ENCODE data around the gene CPLANE1. TPM values are rescaled to one million over a fixed set of nuclear protein-coding genes. Genes with fewer than 3 reads are reported as not detected.
"Not testable (repeated sequence)": the region's sequence is repeated elsewhere in the genome, so short reads cannot be mapped to it uniquely, and the experiment has no call there.

Gene CPLANE1
- total RNA-seq, 4 donors from 2014 or later, result 18.2 to 41.2 (median 26.4) TPM

GRCh38 chr5:37090781-37091180, 158.4 kb downstream of the CPLANE1 start:
- no peaks in the 10 kb centered on the region for H3K27me3 ChIP-seq
- no peak overlapping the region for H3K27ac ChIP-seq
- H3K4me1 ChIP-seq, result no peaks in the 10 kb centered on the region
- ATAC-seq, result no peak
- TF ChIP-seq EP300 (IDR thresholded peaks at IDR 0.05) (no peak), POLR2AphosphoS5 (IDR thresholded peaks at IDR 0.05) (no peak), POLR2A (IDR thresholded peaks at IDR 0.05) (no peak), CTCF (IDR thresholded peaks at IDR 0.05) (no peak)
- 67 to 79% methylated on average over 2 of the region's 2 CpGs for WGBS, 2 donors (ENCODE audit: low coverage in 1 of 2)
- no peak overlapping the region for H3K4me3 ChIP-seq
- peaks cover 0 to 5% (median 0%) of the 10 kb centered on the region in 3 donors for H3K9me3 ChIP-seq
- H3K36me3 ChIP-seq, result peaks cover 0 to 35% of the 10 kb centered on the region in 2 donors

GRCh38 chr5:37090123-37090726, 159.0 kb downstream of the CPLANE1 start:
- Histone ChIP-seq H3K9me3 (no peaks in the 10 kb centered on the region), H3K27me3 (no peaks in the 10 kb centered on the region), H3K4me1 (no peaks in the 10 kb centered on the region), H3K36me3 (peaks cover 0 to 39% of the 10 kb centered on the region in 2 donors), H3K27ac (no peak overlapping the region), H3K4me3 (no peak overlapping the region)
- 60 to 73% methylated on average over 7 of the region's 7 CpGs for WGBS, 2 donors (ENCODE audit: low coverage in 1 of 2)
- no peak for ATAC-seq
- TF ChIP-seq POLR2A (IDR thresholded peaks at IDR 0.05) (no peak), POLR2AphosphoS5 (IDR thresholded peaks at IDR 0.05) (no peak), CTCF (IDR thresholded peaks at IDR 0.05) (no peak), EP300 (IDR thresholded peaks at IDR 0.05) (no peak)

GRCh38 chr5:37088009-37088408, 161.2 kb downstream of the CPLANE1 start:
- Histone ChIP-seq H3K4me3 (no peak overlapping the region), H3K36me3 (peaks cover 0 to 44% of the 10 kb centered on the region in 2 donors), H3K9me3 (no peaks in the 10 kb centered on the region), H3K27me3 (no peaks in the 10 kb centered on the region), H3K4me1 (no peaks in the 10 kb centered on the region), H3K27ac (no peak overlapping the region)
- no peak for ATAC-seq
- TF ChIP-seq CTCF (IDR thresholded peaks at IDR 0.05), result no peak
- no peak for TF ChIP-seq EP300 (IDR thresholded peaks at IDR 0.05)
- TF ChIP-seq POLR2A (IDR thresholded peaks at IDR 0.05), result no peak
- TF ChIP-seq POLR2AphosphoS5 (IDR thresholded peaks at IDR 0.05), result no peak
- 73 to 87% methylated on average over 5 to 6 of the region's 6 CpGs for WGBS, 2 donors (ENCODE audit: low coverage in 1 of 2)

- no peak for ATAC-seq
- TF ChIP-seq EP300 (IDR thresholded peaks at IDR 0.05) (no peak), POLR2A (IDR thresholded peaks at IDR 0.05) (no peak), POLR2AphosphoS5 (IDR thresholded peaks at IDR 0.05) (no peak), CTCF (IDR thresholded peaks at IDR 0.05) (no peak)
- Histone ChIP-seq H3K36me3 (peaks cover 0 to 47% of the 10 kb centered on the region in 2 donors), H3K4me1 (no peaks in the 10 kb centered on the region), H3K27ac (no peak overlapping the region), H3K4me3 (no peak overlapping the region), H3K9me3 (no peaks in the 10 kb centered on the region), H3K27me3 (no peaks in the 10 kb centered on the region)
- 58 to 79% methylated on average over 7 of the region's 12 CpGs for WGBS, 2 donors (ENCODE audit: low coverage in 1 of 2)
These were observed 162.6 kb downstream of the CPLANE1 start for GRCh38 chr5:37086466-37087173.

GRCh38 chr5:37086026-37086425, 163.2 kb downstream of the CPLANE1 start:
- H3K27ac ChIP-seq, H3K4me3 ChIP-seq, ATAC-seq, H3K27me3 ChIP-seq, H3K9me3 ChIP-seq, H3K4me1 ChIP-seq: not testable (repeated sequence)
- 36 to 71% methylated on average over 1 of the region's 1 CpG for WGBS, 2 donors (ENCODE audit: low coverage in 1 of 2)
- H3K36me3 ChIP-seq, result peaks cover 0 to 50% of the 10 kb centered on the region in 2 donors

GRCh38 chr5:37082977-37083376, 166.2 kb downstream of the CPLANE1 start:
- WGBS, 2 donors (ENCODE audit: low coverage in 1 of 2), result 75% methylated on average over 2 of the region's 2 CpGs; no CpG with 5 or more reads in 1 of the 2 donors
- H3K4me1 ChIP-seq, H3K27me3 ChIP-seq, H3K9me3 ChIP-seq, H3K27ac ChIP-seq, ATAC-seq, H3K4me3 ChIP-seq: not testable (repeated sequence)
- H3K36me3 ChIP-seq, result peaks cover 0 to 74% of the 10 kb centered on the region in 2 donors
